Right lobe of liver (tissue), 6 donors: ENCODE results near the gene PAFAH2. TPM values are rescaled to one million over a fixed set of nuclear protein-coding genes. Genes with fewer than 3 reads are reported as not detected.
A peak's percentile ranks its signal among the peaks of the same experiment; 100 is the strongest.

Experiments used
- ATAC-seq, 4 donors: fragments of 200-7000 bp; cut with Tn5 transposase; one replicate each; pipeline ENCODE4 v1.9.1; 2020; ENCODE audit warnings: mild to moderate bottlenecking in 4 of 4, moderate library complexity in 4 of 4
- DNase-seq, 3 donors: peaks; one replicate each; pipeline ENCODE4 v3.0.0-alpha.2; 2020
- H3K27ac ChIP-seq, 3 donors: fragments of 200-600 bp; one replicate each; pipeline ENCODE4 v1.8.0; 2022
- H3K27me3 ChIP-seq, 2 donors: fragments of 200-600 bp; one replicate each; pipeline ENCODE4 v1.8.0; 2022
- H3K36me3 ChIP-seq, 4 donors: fragments of 200-600 bp; sonication (generic) in 1 of 4; one replicate each; pipeline versions ENCODE4 v1.5.1 to v1.8.0; 2017 to 2022; ENCODE audit warnings: control low read depth in 1 of 4
- H3K4me1 ChIP-seq, 4 donors: fragments of 200-600 bp; sonication (generic) in 1 of 4; one replicate each; pipeline versions ENCODE4 v1.5.1 to v1.8.0; 2017 to 2022; ENCODE audit warnings: control low read depth in 1 of 4
- H3K4me3 ChIP-seq, 3 donors: fragments of 200-600 bp; one replicate each; pipeline ENCODE4 v1.8.0; 2022
- H3K9me3 ChIP-seq, 4 donors: fragments of 200-600 bp; sonication (generic) in 1 of 4; one replicate each; pipeline versions ENCODE4 v1.5.1 to v1.8.0; 2017 to 2022; ENCODE audit warnings: control low read depth in 1 of 4
- CTCF ChIP-seq, 4 donors: fragments of 200-600 bp in 3 of 4; fragments of 450-650 bp in 1 of 4; IDR thresholded peaks; one replicate each; pipeline versions ENCODE4 v1.5.1 to v1.8.0; 2016 to 2022; ENCODE audit warnings: antibody characterized with exemption in 4 of 4, mild to moderate bottlenecking in 2 of 4
- POLR2A ChIP-seq: fragments of 450-650 bp; IDR thresholded peaks from one replicate; pipeline ENCODE4 v1.6.1; 2017; ENCODE audit warnings: antibody characterized with exemption, mild to moderate bottlenecking
- WGBS: methylation state at CpG from one replicate; pipeline ENCODE4 v1.1.6; 2018; ENCODE audit warnings: low coverage, low lambda C conversion rate; ENCODE audit not compliant: insufficient coverage; ENCODE audit errors: missing lambda C conversion rate; 5-methylcytosine and 5-hydroxymethylcytosine counted together
- intact Hi-C, 2 donors: fragments of 100-400 bp; cut with DNase I; formaldehyde crosslinking; loops; one replicate each; pipeline versions ENCODE4 v1.11.2 to v1.14.1; 2022
- long read RNA-seq: library from polyadenylated mRNA; unstranded; transcript quantifications from one replicate; pipeline ENCODE4 v2.0.0, GENCODE V29; 2019
- total RNA-seq, 6 experiments: library from RNA; depleted of rRNA in 2 of 6; stranded (reverse); fragments of >200 nt in 2 of 6; fragmentation: NEBNext Ultra II Directional in 3 of 6; extraction: Animal tissue kit (Norgen Biotek cat#: 25700) in 3 of 6; gene quantifications; one replicate each; pipeline versions ENCODE4 v1.1.0 to v1.2.4, GENCODE V29; 2016 to 2023
- donor health status: DM: no; HTN: yes; CAD: no.
- donor health status: DM: no; HTN: no; CAD: no.
- donor health status: DM: no; HTN: no; CAD: no.
- donor health status: DM: no; HTN: yes; CAD: no.
- donor health status: DM: no; HTN: yes; CAD: no.

Gene PAFAH2
- 10 to 100 TPM; 13.2 to 25.2 (median 18.6) TPM for total RNA-seq
- long read RNA-seq, transcript PAFAH2-201 (11 exons, 3,581 nt) = major isoform, 6 of 7 reads
- long read RNA-seq, partial matches to known transcripts = 1 of 7 reads
- long read RNA-seq, other reads (novel, unspliced or antisense) = 0 of 7 reads

GRCh38 chr1:25997828-25998761 lies at the start of gene PAFAH2:
Gene PAFAH2, minus strand, starts transcription at chr1:25998063. Its CDS starts 7,247 bp downstream, at chr1:25990816.
- intact Hi-C loops = loop anchor here (5.0 kb wide), 2 partner anchors 101 to 161 kb away; no protein-coding TSS in a partner anchor
- 1% methylated on average over 30 of the region's 47 CpGs for WGBS
- Histone ChIP-seq H3K27ac (peak within 1 kb of the TSS; percentile 64 to 81 (median 78)), H3K27me3 (no peaks in the 10 kb centered on the region), H3K4me1 (peaks cover 0 to 14% (median 4%) of the 10 kb centered on the region in 4 donors), H3K36me3 (peaks cover 0 to 1% (median 0%) of the 10 kb centered on the region in 4 donors), H3K4me3 (peak within 1 kb of the TSS; percentile 54 to 81 (median 80)), H3K9me3 (no peaks in the 10 kb centered on the region)
- TF ChIP-seq CTCF (IDR thresholded peaks at IDR 0.05) = peak; percentile 98 to 100 (median 98)
- TF ChIP-seq POLR2A = no peak
- DNase-seq (peak; percentile 96 to 98 (median 98)), ATAC-seq (peak; percentile 98 to 99 (median 98))

GRCh38 chr1:26047278-26047874 lies 49.5 kb upstream of the PAFAH2 start:
- H3K27ac ChIP-seq = no peak overlapping the region
- DNase-seq = no peak
- peaks cover 0 to 11% (median 0%) of the 10 kb centered on the region in 4 donors for H3K4me1 ChIP-seq
- peaks cover 6 to 25% of the 10 kb centered on the region in 2 donors for H3K27me3 ChIP-seq
- TF ChIP-seq CTCF (IDR thresholded peaks at IDR 0.05) (no peak), POLR2A (no peak)
- intact Hi-C loops = no loop called here
- no peak overlapping the region for H3K4me3 ChIP-seq
- 51% methylated on average over 4 of the region's 7 CpGs for WGBS
- no peak for ATAC-seq
- no peaks in the 10 kb centered on the region for H3K36me3 ChIP-seq
- H3K9me3 ChIP-seq = no peaks in the 10 kb centered on the region

GRCh38 chr1:26046246-26047095 lies 48.6 kb upstream of the PAFAH2 start:
- ATAC-seq (peak in 2 of 4 donors; percentile 15 to 28), DNase-seq (no peak)
- Histone ChIP-seq H3K9me3 (no peaks in the 10 kb centered on the region), H3K27me3 (peaks cover 6 to 25% of the 10 kb centered on the region in 2 donors), H3K36me3 (no peaks in the 10 kb centered on the region), H3K27ac (no peak overlapping the region), H3K4me3 (peak overlapping the region in 1 of 3 donors; percentile 13), H3K4me1 (peaks cover 0 to 11% (median 0%) of the 10 kb centered on the region in 4 donors)
- intact Hi-C loops = no loop called here
- WGBS = 2% methylated on average over 20 of the region's 57 CpGs
- TF ChIP-seq CTCF (IDR thresholded peaks at IDR 0.05) (no peak), POLR2A (no peak)

- Histone ChIP-seq H3K36me3 (no peaks in the 10 kb centered on the region), H3K27me3 (peaks cover 6 to 25% of the 10 kb centered on the region in 2 donors), H3K9me3 (no peaks in the 10 kb centered on the region), H3K27ac (no peak within 1 kb of the TSS), H3K4me1 (peaks cover 0 to 11% (median 0%) of the 10 kb centered on the region in 4 donors), H3K4me3 (peak within 1 kb of the TSS in 1 of 3 donors; percentile 13)
- intact Hi-C loops = no loop called here
- WGBS = 6% methylated on average over 7 of the region's 62 CpGs
- DNase-seq (no peak), ATAC-seq (peak in 1 of 4 donors; percentile 31)
- TF ChIP-seq POLR2A = no peak
- no peak for TF ChIP-seq CTCF (IDR thresholded peaks at IDR 0.05)
Measured at GRCh38 chr1:26045722-26046245, 47.9 kb upstream of the PAFAH2 start, which contains the start of gene SLC30A2. Gene SLC30A2, minus strand, starts transcription at chr1:26046118. Its CDS starts 222 bp downstream, at chr1:26045896.
